Neural cell (in vitro differentiated cells): ENCODE data around the gene TLE1. TPM values are rescaled to one million over a fixed set of nuclear protein-coding genes. Genes with fewer than 3 reads are reported as not detected.

ENCODE experiments used
- H2AFZ ChIP-seq: fragments of 200-600, 300-800 bp; sonication (generic), shearing (Covaris generic); 2 replicates; pipeline ENCODE4 v1.6.0; 2014; ENCODE audit warnings: low read depth, mild to moderate bottlenecking, antibody characterized with exemption, low read length, moderate library complexity
- H3F3A ChIP-seq: fragments of 200-600 bp; shearing (Covaris generic); 2 replicates; pipeline ENCODE4 v1.6.1; 2016; ENCODE audit warnings: mild to moderate bottlenecking, moderate library complexity, mixed read lengths, antibody characterized with exemption, low read length; ENCODE audit not compliant: insufficient read depth, poor library complexity, severe bottlenecking
- H3K27ac ChIP-seq: fragments of 200-600, 300-800 bp; sonication (generic), shearing (Covaris generic); 2 replicates; pipeline ENCODE4 v1.5.1; 2014; ENCODE audit warnings: mild to moderate bottlenecking, low read length, moderate library complexity
- H3K27me3 ChIP-seq: fragments of 300-800, 200-600 bp; sonication (generic), shearing (Covaris generic); 2 replicates; pipeline ENCODE4 v1.6.0; 2014; ENCODE audit warnings: mild to moderate bottlenecking, low read depth, low read length, moderate library complexity; ENCODE audit not compliant: insufficient read depth
- H3K36me3 ChIP-seq: fragments of 300-800, 200-600 bp; sonication (generic), shearing (Covaris generic); 2 replicates; pipeline ENCODE4 v1.5.1; 2014; ENCODE audit warnings: mild to moderate bottlenecking, antibody characterized with exemption, low read length, moderate library complexity; ENCODE audit not compliant: insufficient read depth
- H3K4me2 ChIP-seq: fragments of 300-800, 200-600 bp; sonication (generic), shearing (Covaris generic); 2 replicates; pipeline ENCODE4 v1.6.0; 2014; ENCODE audit warnings: mild to moderate bottlenecking, low read length
- H3K4me3 ChIP-seq: fragments of 300-800, 200-600 bp; sonication (generic), shearing (Covaris generic); 2 replicates; pipeline ENCODE4 v1.5.1; 2014; ENCODE audit warnings: mild to moderate bottlenecking, low read length, moderate library complexity
- H3K79me2 ChIP-seq: fragments of 200-600 bp; shearing (Covaris generic); replicated peaks from 2 replicates; pipeline ENCODE4 v1.6.0; 2014; ENCODE audit warnings: mild to moderate bottlenecking, low read length, moderate library complexity; ENCODE audit not compliant: insufficient read depth
- H3K9ac ChIP-seq: fragments of 300-800, 200-600 bp; sonication (generic), shearing (Covaris generic); 2 replicates; pipeline ENCODE4 v1.6.1; 2016; ENCODE audit warnings: mild to moderate bottlenecking, low read length, mixed read lengths
- H3K9me2 ChIP-seq: fragments of 200-600 bp; shearing (Covaris generic); 2 replicates; pipeline ENCODE4 v1.6.1; 2016; ENCODE audit warnings: mild to moderate bottlenecking, low read length, mixed read lengths; ENCODE audit not compliant: insufficient read depth
- H3K9me3 ChIP-seq: fragments of 200-600, 300-800 bp; sonication (generic), shearing (Covaris generic); 2 replicates; pipeline ENCODE4 v1.6.1; 2016; ENCODE audit warnings: mild to moderate bottlenecking, mixed run types, low read length, moderate library complexity, mixed read lengths
- H4K20me1 ChIP-seq: fragments of 200-600 bp; shearing (Covaris generic); 2 replicates; pipeline ENCODE4 v1.6.1; 2016; ENCODE audit warnings: mild to moderate bottlenecking, mixed run types; ENCODE audit not compliant: insufficient read depth
- CTCF ChIP-seq: fragments of 450-650 bp; IDR thresholded peaks from 2 replicates; pipeline ENCODE4 v1.5.1; 2014; ENCODE audit warnings: antibody characterized with exemption, mild to moderate bottlenecking, moderate library complexity; ENCODE audit not compliant: poor library complexity, severe bottlenecking
- EP300 ChIP-seq: fragments of 450-650 bp; conservative IDR thresholded peaks from 2 replicates; pipeline ENCODE4 v1.6.1; 2014; ENCODE audit warnings: antibody characterized with exemption, mild to moderate bottlenecking, moderate library complexity; ENCODE audit not compliant: poor library complexity, severe bottlenecking
- EZH2 ChIP-seq: fragments of 200-600, 300-800 bp; shearing (Covaris generic), sonication (generic); IDR thresholded peaks from 2 replicates; pipeline ENCODE4 v1.6.1; 2014; ENCODE audit warnings: antibody characterized with exemption, low read length, borderline replicate concordance, mild to moderate bottlenecking; ENCODE audit not compliant: insufficient read depth, poor library complexity, severe bottlenecking
- MXI1 ChIP-seq: fragments of 450-650 bp; conservative IDR thresholded peaks from 2 replicates; pipeline ENCODE4 v1.6.1; 2014; ENCODE audit warnings: antibody characterized with exemption, mild to moderate bottlenecking; ENCODE audit not compliant: poor library complexity, severe bottlenecking
- POLR2AphosphoS5 ChIP-seq: IDR thresholded peaks from 2 replicates; pipeline ENCODE4 v1.6.1; 2012
- RAD21 ChIP-seq: fragments of 450-650 bp; conservative IDR thresholded peaks from 2 replicates; pipeline ENCODE4 v1.6.1; 2014; ENCODE audit warnings: antibody characterized with exemption, mild to moderate bottlenecking, moderate library complexity
- REST ChIP-seq: IDR thresholded peaks from 2 replicates; pipeline ENCODE4 v1.6.1; 2012; ENCODE audit warnings: borderline replicate concordance
- SMC3 ChIP-seq: fragments of 450-650 bp; conservative IDR thresholded peaks from 2 replicates; pipeline ENCODE4 v1.6.1; 2014; ENCODE audit warnings: antibody characterized with exemption, mild to moderate bottlenecking, moderate library complexity; ENCODE audit not compliant: poor library complexity
- TAF1 ChIP-seq: IDR thresholded peaks from 2 replicates; pipeline ENCODE4 v1.6.1; 2012; ENCODE audit warnings: low read depth
- polyA plus RNA-seq: library from polyadenylated mRNA; depleted of rRNA; stranded (reverse); fragments of >200 nt; gene quantifications from 2 replicates; pipeline ENCODE4 v1.2.3, GENCODE V29; 2014

The TLE1 gene
- polyA plus RNA-seq, 1 donor from 2014 or later: 93.6 TPM

GRCh38 chr9:81543695-81544094, 145.7 kb downstream of the TLE1 start:
- Histone ChIP-seq H3K4me3 (no peak overlapping the region), H3K4me2 (no peak overlapping the region), H2AFZ (no peak overlapping the region), H3K36me3 (no peaks in the 10 kb centered on the region), H3K27me3 (no peaks in the 10 kb centered on the region), H4K20me1 (no peaks in the 10 kb centered on the region), H3K9me2 (no peaks in the 10 kb centered on the region), H3K27ac (no peak overlapping the region), H3K9ac (no peak overlapping the region), H3K79me2 (no peaks in the 10 kb centered on the region), H3F3A (no peaks in the 10 kb centered on the region), H3K9me3 (no peaks in the 10 kb centered on the region)
- no peak for TF ChIP-seq RAD21
- no peak for TF ChIP-seq REST
- no peak for TF ChIP-seq CTCF
- TF ChIP-seq EP300: no peak
- TF ChIP-seq SMC3: no peak
- TF ChIP-seq EZH2: no peak
- no peak for TF ChIP-seq POLR2AphosphoS5
- no peak for TF ChIP-seq TAF1
- TF ChIP-seq MXI1: no peak

GRCh38 chr9:81542118-81542889, 147.0 kb downstream of the TLE1 start:
- Histone ChIP-seq H2AFZ (no peak overlapping the region), H3F3A (no peaks in the 10 kb centered on the region), H3K27ac (no peak overlapping the region), H3K4me2 (no peak overlapping the region), H4K20me1 (no peaks in the 10 kb centered on the region), H3K9me3 (no peaks in the 10 kb centered on the region), H3K9ac (no peak overlapping the region), H3K27me3 (no peaks in the 10 kb centered on the region), H3K9me2 (no peaks in the 10 kb centered on the region), H3K4me3 (no peak overlapping the region), H3K36me3 (no peaks in the 10 kb centered on the region), H3K79me2 (no peaks in the 10 kb centered on the region)
- TF ChIP-seq MXI1: no peak
- TF ChIP-seq POLR2AphosphoS5: no peak
- no peak for TF ChIP-seq CTCF
- no peak for TF ChIP-seq TAF1
- TF ChIP-seq EZH2: no peak
- no peak for TF ChIP-seq RAD21
- no peak for TF ChIP-seq REST
- TF ChIP-seq EP300: no peak
- no peak for TF ChIP-seq SMC3
